HFFc6 (cell line): ENCODE data around the gene PSMG3. TPM values are rescaled to one million over a fixed set of nuclear protein-coding genes. Genes with fewer than 3 reads are reported as not detected.
A peak's percentile ranks its signal among the peaks of the same experiment; 100 is the strongest.

Experiments used
- DNase-seq: peaks from one replicate; pipeline ENCODE4 v3.0.0-alpha.2; 2018
- H3K27ac Mint-ChIP-seq: 2 replicates; pipeline ENCODE4 v1.8.0; 2020; ENCODE audit warnings: mild to moderate bottlenecking, mixed read lengths
- H3K27me3 Mint-ChIP-seq: 2 replicates; pipeline ENCODE4 v1.8.0; 2021; ENCODE audit warnings: mild to moderate bottlenecking, moderate library complexity, mixed read lengths; ENCODE audit not compliant: insufficient read depth
- H3K36me3 Mint-ChIP-seq: 2 replicates; pipeline ENCODE4 v1.8.0; 2021; ENCODE audit warnings: low read depth, mixed read lengths
- H3K4me1 Mint-ChIP-seq: 2 replicates; pipeline ENCODE4 v1.8.0; 2020; ENCODE audit warnings: low read depth, mixed read lengths
- H3K4me3 Mint-ChIP-seq: 2 replicates; pipeline ENCODE4 v1.8.0; 2020; ENCODE audit warnings: mild to moderate bottlenecking, moderate library complexity, mixed read lengths
- H3K9me3 Mint-ChIP-seq: 2 replicates; pipeline ENCODE4 v1.8.0; 2020; ENCODE audit warnings: mild to moderate bottlenecking, mixed read lengths
- CTCF ChIP-seq: fragments of 200-600 bp; sonication (generic); IDR thresholded peaks from 2 replicates; pipeline ENCODE4 v1.5.0; 2021; ENCODE audit warnings: antibody characterized with exemption, mild to moderate bottlenecking
- total RNA-seq, 6 experiments: library from RNA; stranded (reverse); fragmentation: NEBNext Ultra II Directional; extraction: Animal tissue kit (Norgen Biotek cat#: 25700); gene quantifications; 2 replicates in 1 of 6; 3 replicates in 5 of 6; pipeline ENCODE4 v1.2.3, GENCODE V29; 2021

PSMG3 gene
- total RNA-seq, 6 experiments from 2014 or later = 25.6 to 31.0 (median 28.2) TPM

DNA sequence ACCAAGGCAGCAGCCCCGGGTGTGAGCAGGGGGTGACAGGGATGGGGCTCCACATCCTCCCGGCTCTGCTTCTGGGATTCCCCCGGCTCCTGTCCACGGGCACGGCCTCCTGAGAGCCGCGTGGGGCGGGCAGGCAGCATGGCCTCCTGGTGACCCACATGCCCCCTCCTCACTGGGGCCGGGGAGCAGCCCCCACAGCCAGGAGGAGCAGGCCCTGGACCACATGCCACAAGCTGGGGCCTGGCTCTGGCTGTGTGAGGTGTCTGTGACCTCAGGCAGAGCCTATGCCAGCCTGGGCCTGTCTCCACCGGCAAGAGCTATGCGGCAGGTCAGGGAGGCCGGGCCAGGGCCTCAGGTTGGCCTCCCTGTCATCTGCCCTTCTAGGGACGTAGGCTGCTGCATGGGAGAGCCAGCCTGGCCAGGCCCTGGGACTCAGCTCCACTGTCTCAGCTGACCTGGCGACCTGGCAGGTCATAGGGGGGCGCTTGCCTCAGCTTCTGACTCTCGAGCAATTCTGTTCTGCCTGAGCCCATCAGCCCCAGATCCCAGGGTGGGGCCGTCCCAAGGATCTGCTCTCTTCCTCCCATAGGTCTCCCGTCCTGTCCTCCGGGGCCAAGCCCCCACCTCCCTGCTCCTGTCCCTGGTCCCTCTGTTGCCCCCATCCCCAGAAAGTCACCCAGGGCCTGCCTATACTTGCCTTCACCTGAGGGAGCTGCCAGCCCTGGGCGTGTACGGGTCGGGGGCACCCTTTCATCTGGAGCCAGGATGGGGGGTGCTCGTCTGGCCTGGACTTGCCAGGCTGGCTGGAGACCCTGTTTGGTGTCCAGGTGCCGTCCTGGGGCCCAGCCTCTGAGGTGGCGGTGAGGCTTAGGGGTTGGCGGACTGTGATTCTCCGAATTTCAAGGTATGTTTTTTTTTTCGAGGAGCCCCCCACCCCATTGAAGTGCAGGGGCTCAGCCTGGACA is 9.9 kb downstream of the PSMG3 start:
- Mint-ChIP-seq H3K36me3 (no peaks in the 10 kb centered on the region), H3K27me3 (no peaks in the 10 kb centered on the region; the same call in none of the 2 replicates), H3K4me1 (peaks cover 19% of the 10 kb centered on the region), H3K27ac (no peak overlapping the region), H3K9me3 (no peaks in the 10 kb centered on the region), H3K4me3 (no peak overlapping the region)
- no peak for DNase-seq
- TF ChIP-seq CTCF = no peak

DNA sequence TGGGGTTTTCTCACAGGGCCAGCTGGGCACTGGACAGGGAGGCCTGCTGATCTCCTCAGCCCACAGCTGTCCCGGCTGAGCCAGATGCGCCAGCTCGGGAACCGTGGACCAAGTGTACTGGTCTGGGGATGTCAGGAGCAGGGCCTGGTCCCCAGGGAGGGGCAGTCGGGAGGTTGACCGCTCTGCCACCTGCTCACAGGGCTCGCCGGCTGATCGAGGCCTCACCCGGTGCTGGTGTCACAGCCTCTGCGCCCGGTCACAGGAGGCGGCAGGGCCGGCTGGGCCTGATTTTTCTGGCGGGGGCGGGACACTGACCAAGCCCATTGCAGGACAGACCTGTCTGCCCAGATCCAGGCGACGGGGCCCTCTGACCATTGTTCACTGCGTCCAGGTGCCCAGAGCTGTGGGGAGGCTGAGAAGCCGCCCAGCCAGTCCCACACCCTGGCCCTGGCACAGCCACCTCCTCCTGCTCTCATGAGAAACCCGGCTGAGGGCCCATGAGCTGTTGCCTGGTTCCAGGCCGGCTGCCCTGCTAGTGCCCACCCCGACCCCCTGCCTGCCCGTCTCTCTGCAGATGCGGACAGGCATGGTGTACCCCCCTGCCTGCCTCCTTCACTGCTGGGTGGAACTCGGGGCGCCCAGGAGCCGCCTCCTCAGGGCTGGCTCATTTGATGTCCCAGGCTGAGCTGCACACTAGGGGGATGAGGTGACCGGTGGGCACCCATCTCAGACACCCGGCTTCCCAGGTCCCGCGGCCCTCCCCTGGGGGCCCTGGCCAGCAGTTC is 10.8 kb downstream of the PSMG3 start:
- no peaks in the 10 kb centered on the region for H3K36me3 Mint-ChIP-seq
- no peaks in the 10 kb centered on the region for H3K9me3 Mint-ChIP-seq
- no peaks in the 10 kb centered on the region; the same call in none of the 2 replicates for H3K27me3 Mint-ChIP-seq
- no peak overlapping the region for H3K27ac Mint-ChIP-seq
- H3K4me1 Mint-ChIP-seq = peaks cover 14% of the 10 kb centered on the region
- TF ChIP-seq CTCF = no peak
- no peak overlapping the region for H3K4me3 Mint-ChIP-seq
- DNase-seq = no peak

DNA sequence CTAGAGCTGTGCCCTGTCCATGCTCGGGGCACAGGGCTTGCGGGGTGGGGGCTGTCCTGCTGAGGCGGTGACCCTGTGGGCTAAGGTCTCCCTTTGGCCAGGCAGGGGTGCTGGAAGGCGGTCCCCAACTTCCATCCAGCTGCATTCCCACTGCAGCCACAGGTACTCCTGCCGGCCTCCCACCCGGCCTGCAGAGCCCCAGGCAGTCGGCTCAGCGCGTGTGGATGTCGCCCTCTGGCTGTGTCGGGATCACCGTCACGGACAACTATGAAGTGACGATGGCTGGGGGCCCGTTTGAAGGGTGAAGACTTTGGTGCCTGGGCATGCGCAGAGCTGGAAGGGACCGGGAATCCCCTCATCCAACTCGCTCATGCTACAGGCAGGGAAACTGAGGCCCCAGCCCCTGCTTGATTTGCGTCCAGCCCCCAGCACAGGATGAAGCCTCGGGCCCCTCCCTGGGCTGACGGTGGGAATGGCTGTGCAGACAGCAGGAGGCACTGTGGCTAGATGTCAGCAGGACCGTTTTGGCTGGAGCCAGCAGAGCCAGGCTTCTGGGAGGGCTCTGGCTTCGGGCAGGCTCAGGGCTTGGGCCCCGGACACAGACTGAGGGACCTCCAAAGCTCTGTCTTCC is 11.5 kb downstream of the PSMG3 start:
- no peaks in the 10 kb centered on the region for H3K36me3 Mint-ChIP-seq
- no peaks in the 10 kb centered on the region; the same call in none of the 2 replicates for H3K27me3 Mint-ChIP-seq
- no peak for DNase-seq
- peaks cover 14% of the 10 kb centered on the region for H3K4me1 Mint-ChIP-seq
- H3K27ac Mint-ChIP-seq = no peak overlapping the region
- no peak overlapping the region for H3K4me3 Mint-ChIP-seq
- H3K9me3 Mint-ChIP-seq = no peaks in the 10 kb centered on the region
- TF ChIP-seq CTCF = peak; percentile 68; the same call in 1 of the 2 replicates

- no peak for DNase-seq
- no peaks in the 10 kb centered on the region for H3K9me3 Mint-ChIP-seq
- H3K4me1 Mint-ChIP-seq = peaks cover 14% of the 10 kb centered on the region
- TF ChIP-seq CTCF = no peak
- no peak overlapping the region for H3K4me3 Mint-ChIP-seq
- H3K27me3 Mint-ChIP-seq = no peaks in the 10 kb centered on the region; the same call in none of the 2 replicates
- no peaks in the 10 kb centered on the region for H3K36me3 Mint-ChIP-seq
- no peak overlapping the region for H3K27ac Mint-ChIP-seq
Measured at GRCh38 chr7:1557771-1558170, 12.1 kb downstream of the PSMG3 start.

DNA sequence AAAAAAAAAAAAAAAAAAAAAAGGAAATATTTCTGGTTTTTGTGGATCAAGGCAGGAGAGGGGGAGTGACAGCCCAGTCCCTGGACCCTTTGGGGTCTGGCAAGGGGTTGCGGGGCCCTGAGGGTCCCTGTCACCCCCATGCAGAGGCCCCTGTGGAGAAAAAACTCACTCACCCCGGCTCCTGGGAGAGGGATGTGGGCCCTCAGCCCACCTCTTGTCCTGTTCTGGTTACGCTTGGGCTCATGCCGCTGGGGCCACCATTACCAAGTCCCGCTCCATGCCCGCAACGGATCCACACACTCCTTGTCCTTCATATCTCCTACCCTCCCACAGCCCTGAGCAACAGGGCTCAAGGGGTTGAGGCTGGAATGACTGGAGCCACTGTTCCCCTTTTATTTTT is 12.8 kb downstream of the PSMG3 start:
- Mint-ChIP-seq H3K4me3 (no peak overlapping the region), H3K36me3 (no peaks in the 10 kb centered on the region), H3K4me1 (peaks cover 14% of the 10 kb centered on the region), H3K9me3 (no peaks in the 10 kb centered on the region), H3K27ac (no peak overlapping the region), H3K27me3 (no peaks in the 10 kb centered on the region; the same call in none of the 2 replicates)
- no peak for DNase-seq
- TF ChIP-seq CTCF = no peak
